Posterior cingulate gyrus (tissue), 11 donors: ENCODE results near the gene EMC9.
A peak's percentile ranks its signal among the peaks of the same experiment; 100 is the strongest.

Experiments used
- DNase-seq, 10 donors: peaks; one replicate each; pipeline versions ENCODE4 v3.0.0 to v3.0.0-alpha.2; 2020 to 2021; ENCODE audit warnings: mixed read lengths in 3 of 10
- intact Hi-C: fragments of 100-400 bp; cut with DNase I; formaldehyde crosslinking; loops from one replicate; pipeline ENCODE4 v1.15.1; 2023

EMC9 gene

GRCh38 chr14:24136684-24137528, 4.5 kb downstream of the EMC9 start:
- intact Hi-C loops: no loop called here
- DNase-seq: peak in 1 of 10 donors; percentile 66

GRCh38 chr14:24135834-24136683, 5.3 kb downstream of the EMC9 start, which contains the start of gene PSME1:
Gene PSME1, plus strand, starts transcription at chr14:24136194. Its CDS starts 69 bp downstream, at chr14:24136263.
- intact Hi-C loops: no loop called here
- peak; percentile 87 to 99 (median 94) for DNase-seq

GRCh38 chr14:24135584-24135833, 5.9 kb downstream of the EMC9 start:
- DNase-seq: no peak
- intact Hi-C loops: no loop called here

GRCh38 chr14:24133735-24134134, 7.7 kb downstream of the EMC9 start:
- intact Hi-C loops: no loop called here
- no peak for DNase-seq

- no peak for DNase-seq
- intact Hi-C loops: no loop called here
Observed at GRCh38 chr14:24132976-24133375, 8.4 kb downstream of the EMC9 start.

- DNase-seq: peak in 1 of 10 donors; percentile 77
- intact Hi-C loops: no loop called here
Observed at GRCh38 chr14:24132061-24132685, 9.2 kb downstream of the EMC9 start.

- intact Hi-C loops: no loop called here
- DNase-seq: no peak
Observed at GRCh38 chr14:24131549-24131966, 9.8 kb downstream of the EMC9 start.

- peak in 1 of 10 donors; percentile 45 for DNase-seq
- intact Hi-C loops: no loop called here
Observed at GRCh38 chr14:24130717-24131548, 10.5 kb downstream of the EMC9 start.

- intact Hi-C loops: no loop called here
- DNase-seq: peak in 1 of 10 donors; percentile 38
Observed at GRCh38 chr14:24130380-24130716, 11.0 kb downstream of the EMC9 start, which contains the start of gene FITM1. Gene FITM1, plus strand, starts transcription at chr14:24130659. Its CDS starts 905 bp downstream, at chr14:24131564.

GRCh38 chr14:24129410-24129998, 11.9 kb downstream of the EMC9 start:
- peak in 1 of 10 donors; percentile 14 for DNase-seq

GRCh38 chr14:24127673-24128072, 13.7 kb downstream of the EMC9 start:
- DNase-seq: no peak
- intact Hi-C loops: no loop called here

More at GRCh38 chr14:24129410-24129998, 11.9 kb downstream of the EMC9 start:
- intact Hi-C loops: no loop called here

GRCh38 chr14:24126939-24127338, 14.5 kb downstream of the EMC9 start:
- DNase-seq: no peak
- intact Hi-C loops: no loop called here

- intact Hi-C loops: no loop called here
- DNase-seq: peak in 1 of 10 donors; percentile 18
Observed at GRCh38 chr14:24123424-24124417, 17.7 kb downstream of the EMC9 start.

GRCh38 chr14:24122898-24123297, 18.5 kb downstream of the EMC9 start:
- intact Hi-C loops: no loop called here
- peak in 1 of 10 donors; percentile 14 for DNase-seq

- no peak for DNase-seq
- intact Hi-C loops: no loop called here
Observed at GRCh38 chr14:24122416-24122815, 19.0 kb downstream of the EMC9 start.

GRCh38 chr14:24121210-24121609, 20.2 kb downstream of the EMC9 start:
- intact Hi-C loops: no loop called here
- DNase-seq: peak in 2 of 10 donors; percentile 8 to 57

GRCh38 chr14:24119691-24120090, 21.7 kb downstream of the EMC9 start:
- peak in 3 of 10 donors; percentile 25 to 57 (median 33) for DNase-seq
- intact Hi-C loops: no loop called here

- intact Hi-C loops: no loop called here
- DNase-seq: peak in 2 of 10 donors; percentile 52 to 62
Observed at GRCh38 chr14:24117179-24117578, 24.2 kb downstream of the EMC9 start.
